ENCODE data around the gene TLR2. TPM values are rescaled to one million over a fixed set of nuclear protein-coding genes. Genes with fewer than 3 reads are reported as not detected.

TLR2 gene
- total RNA-seq, 4 donors from 2014 or later = 21.7 to 91.5 (median 56.8) TPM

DNA sequence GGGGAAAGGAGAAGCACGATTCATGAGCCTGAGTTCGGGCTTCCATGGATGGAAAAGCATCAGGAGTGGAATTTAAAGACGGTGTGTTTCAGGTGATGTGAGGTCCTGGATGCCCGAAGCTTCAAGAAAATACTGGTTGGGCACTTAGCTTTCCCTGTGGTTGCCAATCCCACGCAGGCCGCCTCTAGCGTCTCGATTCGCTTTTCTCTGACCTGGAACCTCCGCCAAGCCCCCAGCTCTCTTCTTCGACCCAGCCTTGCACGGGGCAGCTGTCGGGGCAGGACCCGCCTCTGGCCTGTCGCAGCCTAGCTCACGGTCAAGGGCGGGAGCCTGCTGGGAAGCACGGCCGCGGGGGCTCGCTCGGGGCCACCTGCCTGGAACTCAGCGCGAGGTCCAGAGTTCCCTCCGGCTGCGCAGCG lies 308 bp upstream of the TLR2 start:
- TF ChIP-seq, protein P1, sequence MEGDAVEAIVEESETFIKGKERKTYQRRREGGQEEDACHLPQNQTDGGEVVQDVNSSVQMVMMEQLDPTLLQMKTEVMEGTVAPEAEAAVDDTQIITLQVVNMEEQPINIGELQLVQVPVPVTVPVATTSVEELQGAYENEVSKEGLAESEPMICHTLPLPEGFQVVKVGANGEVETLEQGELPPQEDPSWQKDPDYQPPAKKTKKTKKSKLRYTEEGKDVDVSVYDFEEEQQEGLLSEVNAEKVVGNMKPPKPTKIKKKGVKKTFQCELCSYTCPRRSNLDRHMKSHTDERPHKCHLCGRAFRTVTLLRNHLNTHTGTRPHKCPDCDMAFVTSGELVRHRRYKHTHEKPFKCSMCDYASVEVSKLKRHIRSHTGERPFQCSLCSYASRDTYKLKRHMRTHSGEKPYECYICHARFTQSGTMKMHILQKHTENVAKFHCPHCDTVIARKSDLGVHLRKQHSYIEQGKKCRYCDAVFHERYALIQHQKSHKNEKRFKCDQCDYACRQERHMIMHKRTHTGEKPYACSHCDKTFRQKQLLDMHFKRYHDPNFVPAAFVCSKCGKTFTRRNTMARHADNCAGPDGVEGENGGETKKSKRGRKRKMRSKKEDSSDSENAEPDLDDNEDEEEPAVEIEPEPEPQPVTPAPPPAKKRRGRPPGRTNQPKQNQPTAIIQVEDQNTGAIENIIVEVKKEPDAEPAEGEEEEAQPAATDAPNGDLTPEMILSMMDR (IDR thresholded peaks at IDR 0.05; ENCODE audit: low read depth) = no peak

DNA sequence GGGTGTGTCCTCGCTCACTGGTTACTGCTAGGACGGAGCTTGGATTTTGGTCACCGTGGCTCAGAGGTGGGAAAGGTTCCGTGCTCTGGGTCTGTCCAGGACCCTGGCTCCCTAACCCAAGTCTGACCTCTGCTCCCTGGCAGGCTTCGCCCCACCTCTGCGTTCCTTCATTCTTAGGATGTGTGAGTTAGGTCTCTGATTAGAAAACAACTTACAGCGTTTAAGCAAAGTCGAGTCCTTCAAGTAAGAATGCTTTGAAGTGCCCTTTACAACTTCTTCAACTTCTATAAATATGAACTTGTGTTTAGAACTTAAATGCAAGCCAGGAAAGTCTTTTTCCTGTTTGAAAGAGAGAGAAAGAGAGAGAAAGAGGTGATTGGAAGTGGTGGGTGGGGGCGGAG lies 891 bp downstream of the TLR2 start:
- TF ChIP-seq, protein P1 (IDR thresholded peaks at IDR 0.05; ENCODE audit: low read depth) = no peak

DNA sequence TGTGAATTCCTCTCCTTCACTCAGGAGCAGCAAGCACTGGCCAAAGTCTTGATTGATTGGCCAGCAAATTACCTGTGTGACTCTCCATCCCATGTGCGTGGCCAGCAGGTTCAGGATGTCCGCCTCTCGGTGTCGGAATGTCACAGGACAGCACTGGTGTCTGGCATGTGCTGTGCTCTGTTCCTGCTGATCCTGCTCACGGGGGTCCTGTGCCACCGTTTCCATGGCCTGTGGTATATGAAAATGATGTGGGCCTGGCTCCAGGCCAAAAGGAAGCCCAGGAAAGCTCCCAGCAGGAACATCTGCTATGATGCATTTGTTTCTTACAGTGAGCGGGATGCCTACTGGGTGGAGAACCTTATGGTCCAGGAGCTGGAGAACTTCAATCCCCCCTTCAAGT lies 20.4 kb downstream of the TLR2 start:
- TF ChIP-seq, protein P1 (IDR thresholded peaks at IDR 0.05; ENCODE audit: low read depth) = no peak

DNA sequence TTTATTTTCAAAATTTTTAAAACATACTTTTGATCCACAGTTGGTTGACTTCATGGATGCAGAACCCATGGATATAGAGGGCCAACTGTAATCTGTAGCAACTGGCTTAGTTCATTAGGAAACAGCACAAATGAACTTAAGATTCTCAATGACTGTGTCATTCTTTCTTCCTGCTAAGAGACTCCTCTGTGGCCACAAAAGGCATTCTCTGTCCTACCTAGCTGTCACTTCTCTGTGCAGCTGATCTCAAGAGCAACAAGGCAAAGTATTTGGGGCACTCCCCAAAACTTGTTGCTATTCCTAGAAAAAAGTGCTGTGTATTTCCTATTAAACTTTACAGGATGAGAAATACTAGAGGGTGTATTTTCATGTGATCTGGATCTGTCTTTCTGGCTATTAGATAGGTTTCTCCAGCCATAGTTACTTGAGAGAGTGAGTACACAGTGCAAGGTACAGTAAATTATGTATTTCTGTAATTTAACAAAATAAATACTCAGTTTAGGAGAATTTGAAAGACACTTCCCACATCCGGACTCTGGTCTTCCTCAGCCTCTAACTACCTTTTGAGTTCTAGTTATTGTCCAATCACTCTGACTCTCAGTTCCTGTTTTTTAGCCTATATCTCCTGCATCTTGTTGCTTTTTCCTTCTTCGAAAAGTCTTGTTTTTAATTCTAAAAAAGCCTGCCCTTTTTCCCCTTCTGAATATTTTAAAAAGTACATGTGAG lies 21.8 kb downstream of the TLR2 start:
- TF ChIP-seq, protein P1 (IDR thresholded peaks at IDR 0.05; ENCODE audit: low read depth) = no peak

DNA sequence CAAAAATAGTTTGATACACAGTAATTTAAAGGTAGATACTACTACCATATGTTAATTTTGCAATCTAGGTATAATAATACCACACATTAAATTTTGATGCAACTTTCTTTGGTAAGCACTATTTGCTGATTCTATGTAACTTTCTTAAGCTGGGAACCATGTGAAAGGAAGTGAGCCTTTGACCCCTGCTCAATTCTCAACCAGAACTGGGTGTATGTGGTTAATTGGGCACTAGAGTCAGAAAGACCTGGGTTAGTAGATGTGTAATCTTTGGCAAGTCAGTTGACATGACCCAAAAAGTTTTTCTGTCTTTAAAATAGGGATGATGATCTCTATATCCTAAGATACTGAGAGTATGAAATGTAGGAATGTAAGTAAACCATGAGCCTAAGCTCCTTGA lies 22.4 kb downstream of the TLR2 start:
- TF ChIP-seq, protein P1 (IDR thresholded peaks at IDR 0.05; ENCODE audit: low read depth) = no peak

DNA sequence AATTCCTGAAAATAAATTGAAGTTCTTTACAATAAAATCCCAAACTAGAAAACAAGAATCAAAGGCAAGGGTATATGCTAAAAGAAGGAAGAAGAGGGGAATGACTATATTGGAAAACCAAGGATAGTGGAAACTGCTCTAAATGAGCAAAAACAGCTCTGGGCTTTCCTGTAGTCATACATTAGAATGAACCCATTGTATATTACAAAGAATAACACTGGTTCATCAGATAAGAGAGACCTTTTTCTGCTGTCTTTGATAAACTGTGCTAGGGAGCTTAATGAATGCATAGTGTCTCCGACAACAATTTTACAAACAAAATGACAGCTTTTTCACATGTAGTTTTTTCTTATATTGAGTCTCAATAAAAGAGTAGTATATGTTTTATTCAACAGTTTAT lies 26.6 kb downstream of the TLR2 start:
- TF ChIP-seq, protein P1 (IDR thresholded peaks at IDR 0.05; ENCODE audit: low read depth) = no peak

DNA sequence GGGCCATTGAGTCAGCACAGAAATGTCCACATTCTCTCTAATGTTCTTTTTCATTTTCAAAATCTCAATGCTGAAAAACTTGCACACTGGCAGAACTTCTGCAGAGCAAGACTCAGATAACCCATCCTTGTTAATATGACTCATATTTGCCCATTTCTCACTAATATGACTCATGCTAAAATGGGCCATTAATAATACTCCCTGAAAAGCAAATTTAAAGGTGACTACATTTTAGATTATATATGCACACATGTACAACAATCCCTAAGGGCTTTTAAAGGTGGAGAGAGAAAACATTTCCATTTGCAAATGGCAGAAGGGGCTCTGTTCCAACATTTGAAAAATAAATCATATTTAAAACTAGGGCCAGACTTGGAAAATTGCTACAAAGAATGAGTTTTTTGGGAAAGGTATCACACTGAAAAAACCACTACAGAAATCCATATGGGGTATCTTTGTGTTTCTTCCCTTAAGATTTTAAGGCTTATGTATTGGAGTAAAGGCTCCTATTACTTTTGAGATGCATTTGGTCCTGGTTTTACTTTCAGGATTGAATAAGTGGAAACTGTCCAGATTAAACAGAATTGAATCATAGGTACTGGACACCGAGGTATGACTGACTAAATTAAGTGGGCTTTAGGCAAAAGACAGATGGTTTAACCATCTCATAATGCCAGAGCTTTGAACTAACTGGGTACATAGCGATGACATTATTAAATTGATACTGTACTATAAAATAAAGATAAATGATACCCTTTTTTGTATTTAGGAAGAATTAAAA lies 30.0 kb downstream of the TLR2 start:
- TF ChIP-seq, protein P1 (IDR thresholded peaks at IDR 0.05; ENCODE audit: low read depth) = no peak

Data from subcutaneous adipose tissue (tissue), 4 donors.